Ecto neural progenitor cell (in vitro differentiated cells): ENCODE measurements around the gene SLC4A8.
"Not testable (repeated sequence)": the region's sequence is repeated elsewhere in the genome, so short reads cannot be mapped to it uniquely, and the experiment has no call there.

Experiments
- DNase-seq: peaks from one replicate; pipeline ENCODE4 v3.0.0-alpha.2; 2018; ENCODE audit warnings: low spot score

Gene SLC4A8

DNA sequence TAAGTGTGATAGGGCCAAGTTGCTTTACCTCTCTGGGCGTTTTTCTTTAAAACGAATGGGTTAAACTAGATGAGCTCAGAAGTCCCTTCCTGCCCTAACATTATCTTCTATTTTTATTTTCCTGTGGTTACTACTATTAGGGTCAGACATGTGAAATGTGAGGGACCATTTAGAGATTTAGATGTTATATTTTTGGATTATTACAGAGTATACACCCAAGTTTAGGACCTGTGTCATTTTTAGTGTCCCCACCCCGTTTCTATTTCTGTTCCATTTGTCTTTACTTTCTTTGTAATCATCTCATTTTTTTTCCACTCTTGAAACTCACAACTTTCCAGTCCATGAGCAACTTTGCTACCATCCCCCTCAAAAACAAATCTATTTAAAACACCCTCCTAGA, 56.3 kb downstream of the SLC4A8 start:
- DNase-seq, result no peak

DNA sequence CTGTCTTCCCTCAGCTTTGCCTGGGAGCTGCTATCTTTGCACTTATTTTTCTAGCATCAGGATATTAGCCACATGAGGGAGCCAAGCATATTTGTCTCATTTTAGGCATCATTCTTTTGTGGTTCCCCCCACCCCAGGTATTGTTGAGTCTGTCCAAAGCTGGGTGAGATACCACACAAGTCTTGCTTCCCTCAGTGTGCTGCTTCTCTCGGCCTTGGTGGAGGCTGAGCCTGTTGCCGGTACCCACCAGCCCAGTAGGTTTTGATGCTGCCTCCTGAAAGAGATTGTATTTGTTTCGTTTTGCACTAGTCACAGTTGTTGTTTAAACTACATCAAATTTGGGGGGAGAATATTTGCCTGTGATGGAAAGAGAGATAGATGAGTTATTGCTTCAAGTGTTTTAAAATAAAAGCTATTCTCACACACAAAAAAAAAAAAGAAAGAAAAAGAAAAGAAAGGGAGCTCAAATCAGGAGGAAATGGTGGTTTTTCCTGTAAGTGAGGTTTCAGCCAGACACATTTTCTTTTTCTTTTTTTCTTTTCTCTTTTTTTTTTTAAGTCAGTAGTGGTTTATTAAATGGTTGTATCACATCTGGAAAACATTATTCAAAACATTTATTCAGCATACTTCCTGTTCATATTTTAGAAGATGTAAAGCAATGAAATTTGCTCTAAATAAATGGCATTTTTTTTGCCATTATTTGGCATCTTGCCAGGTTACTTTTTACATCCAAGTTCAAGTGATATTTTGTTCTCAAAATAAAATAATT, 58.5 kb downstream of the SLC4A8 start:
- DNase-seq, result no peak

- DNase-seq, result no peak
Observed at GRCh38 chr12:51484119-51484518, 59.5 kb downstream of the SLC4A8 start.

- no peak for DNase-seq
Observed at GRCh38 chr12:51488281-51488680, 63.6 kb downstream of the SLC4A8 start.

DNA sequence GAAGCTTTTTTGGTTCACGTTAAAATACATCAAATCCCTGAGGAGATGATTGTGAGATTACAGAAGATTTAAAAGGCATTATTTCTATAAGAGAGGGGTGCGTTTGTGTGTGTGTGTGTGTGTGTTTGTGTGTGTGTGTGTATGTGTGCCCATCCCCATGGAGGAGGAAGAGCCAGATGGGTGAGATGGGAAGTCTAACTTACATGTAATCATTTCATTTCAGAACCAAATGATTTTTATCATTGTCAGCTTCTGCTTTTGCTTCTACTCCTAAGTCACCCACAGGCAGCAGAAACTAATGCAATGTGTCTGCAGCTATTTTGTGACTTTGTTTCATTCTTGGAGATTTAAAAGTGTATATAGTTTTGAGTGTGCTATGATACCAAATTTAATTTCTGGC, 68.7 kb downstream of the SLC4A8 start:
- no peak for DNase-seq

DNA sequence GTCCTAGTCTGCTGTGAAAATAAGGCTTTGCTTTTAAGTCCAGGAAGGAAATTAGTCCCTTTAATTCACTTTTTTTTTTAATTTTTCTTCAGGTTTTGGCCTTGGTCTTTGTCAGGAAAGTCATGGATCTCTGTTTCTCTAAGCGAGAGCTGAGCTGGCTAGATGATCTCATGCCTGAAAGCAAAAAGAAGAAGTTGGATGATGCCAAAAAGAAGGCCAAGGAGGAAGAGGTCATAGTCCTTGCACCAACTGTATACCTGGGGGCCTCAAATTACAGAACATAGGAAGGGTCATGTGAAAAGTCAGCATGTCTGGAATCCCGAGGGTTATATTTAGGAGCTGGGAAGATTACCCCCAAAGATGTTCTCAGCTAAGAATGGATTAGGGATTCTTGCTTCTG, 72.3 kb downstream of the SLC4A8 start:
- no peak for DNase-seq

GRCh38 chr12:51504851-51505250, 80.2 kb downstream of the SLC4A8 start:
- no peak for DNase-seq

DNA sequence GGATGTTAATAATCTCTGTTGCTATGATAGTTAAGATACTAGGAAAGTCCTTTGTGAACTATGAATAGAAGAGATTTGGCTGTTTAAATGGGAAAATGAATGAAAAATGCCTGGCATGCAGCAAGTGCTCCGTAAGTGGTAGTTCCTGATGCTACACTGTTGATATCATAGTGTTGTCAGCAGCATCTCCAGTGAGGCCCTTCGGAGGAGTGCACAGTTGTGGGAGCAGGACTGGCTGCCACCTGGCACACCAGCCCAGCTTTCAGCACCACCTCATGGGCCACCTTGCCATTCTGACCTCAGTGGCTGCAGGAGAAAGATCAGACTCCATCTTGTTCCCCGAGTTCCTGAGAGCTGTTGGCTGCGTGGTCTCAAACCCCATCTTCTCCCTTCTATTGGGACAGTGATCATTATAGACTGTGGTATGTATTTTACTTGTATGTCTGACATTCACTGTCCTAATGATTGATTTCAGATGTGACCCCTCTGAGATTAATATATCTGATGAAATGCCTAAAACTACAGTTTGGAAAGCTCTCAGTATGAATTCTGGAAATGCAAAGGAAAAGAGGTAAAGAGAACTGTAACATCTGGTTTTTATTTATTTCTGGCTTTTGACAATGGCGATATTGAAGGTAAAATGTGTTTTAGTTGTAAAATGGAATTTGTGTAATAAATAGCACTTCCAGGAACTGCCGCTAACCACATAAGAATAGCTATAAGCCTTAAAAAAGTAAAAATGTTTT, 80.9 kb downstream of the SLC4A8 start:
- DNase-seq, result no peak

DNA sequence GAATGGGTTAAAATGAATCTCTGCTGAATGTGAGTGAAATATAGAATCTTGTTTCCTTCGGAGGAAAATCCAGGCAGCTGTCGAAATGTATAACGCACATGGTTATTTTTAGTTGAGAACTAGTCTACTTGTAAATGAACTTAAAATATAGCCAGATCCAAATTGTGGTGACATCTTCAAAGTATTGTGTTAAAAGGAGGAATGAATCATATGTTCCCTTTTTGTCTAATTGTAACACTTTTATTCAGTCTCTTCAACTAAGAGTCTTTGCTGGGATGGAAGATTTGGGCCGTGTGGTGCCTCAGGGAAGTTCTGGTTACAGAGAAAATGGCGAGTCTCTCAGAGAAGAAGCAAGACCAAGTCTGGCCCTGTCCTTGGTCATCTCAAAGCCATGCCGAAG, 82.5 kb downstream of the SLC4A8 start:
- DNase-seq, result no peak

DNA sequence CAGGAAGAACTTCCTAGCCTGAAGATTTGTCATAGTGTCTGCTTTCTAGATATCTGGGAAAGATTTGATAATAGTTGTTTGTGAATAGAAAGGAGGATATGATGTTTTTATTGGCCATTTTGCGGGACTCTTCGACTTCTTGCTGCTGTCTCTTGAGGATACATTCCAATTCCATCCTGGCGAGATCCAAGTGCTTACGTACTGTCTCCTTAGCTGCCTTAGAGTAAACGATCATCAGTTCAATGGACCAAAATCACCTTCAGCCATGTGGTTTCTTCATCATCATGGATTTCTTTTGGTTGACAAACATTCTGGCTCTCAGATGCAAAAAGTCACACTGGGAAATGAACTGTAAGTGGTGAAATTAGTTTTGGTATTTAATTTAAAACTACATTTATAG, 83.7 kb downstream of the SLC4A8 start:
- DNase-seq, result no peak

GRCh38 chr12:51511546-51512260, 87.1 kb downstream of the SLC4A8 start:
- no peak for DNase-seq

- DNase-seq, result no peak
Observed at GRCh38 chr12:51512438-51512837, 87.8 kb downstream of the SLC4A8 start.

DNA sequence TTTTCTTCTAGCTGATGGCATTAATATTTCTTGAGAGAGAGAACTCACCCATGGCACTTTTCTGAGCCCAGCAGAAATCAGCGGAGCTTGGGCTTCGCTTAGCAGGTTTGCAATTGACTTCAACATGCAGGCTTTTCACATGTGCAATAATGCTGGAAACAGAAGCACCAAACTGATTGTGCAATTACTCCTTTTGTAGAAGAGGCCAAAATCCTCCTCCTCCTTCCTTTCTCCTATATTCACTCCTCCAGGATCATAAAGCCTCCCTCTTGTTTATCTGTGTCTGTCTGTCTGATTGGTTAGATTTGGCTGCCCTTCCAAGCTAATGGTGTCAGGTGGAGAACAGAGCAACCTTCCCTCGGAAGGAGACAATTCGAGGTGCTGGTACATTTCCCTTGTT, 90.4 kb downstream of the SLC4A8 start:
- not testable (repeated sequence) for DNase-seq

DNA sequence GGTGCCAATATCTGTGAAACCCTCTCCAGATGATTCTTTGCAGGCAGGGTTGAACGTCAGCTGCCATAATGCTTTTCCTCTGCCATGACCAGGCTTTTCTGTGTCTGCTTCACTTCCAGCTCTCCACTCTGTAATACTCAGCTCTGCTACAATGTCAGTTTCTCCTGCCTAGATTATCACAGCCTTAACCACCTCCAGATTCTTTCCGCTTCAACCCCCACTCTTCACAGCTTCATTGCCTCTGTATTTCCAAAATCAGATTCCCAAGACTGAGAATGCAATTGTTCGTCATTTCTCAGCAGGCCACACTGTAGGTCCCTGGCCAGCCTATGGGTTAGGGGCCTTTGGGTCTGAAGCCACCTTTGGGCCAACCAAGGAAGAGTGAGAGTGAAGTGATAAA, 92.7 kb downstream of the SLC4A8 start:
- DNase-seq, result no peak

DNA sequence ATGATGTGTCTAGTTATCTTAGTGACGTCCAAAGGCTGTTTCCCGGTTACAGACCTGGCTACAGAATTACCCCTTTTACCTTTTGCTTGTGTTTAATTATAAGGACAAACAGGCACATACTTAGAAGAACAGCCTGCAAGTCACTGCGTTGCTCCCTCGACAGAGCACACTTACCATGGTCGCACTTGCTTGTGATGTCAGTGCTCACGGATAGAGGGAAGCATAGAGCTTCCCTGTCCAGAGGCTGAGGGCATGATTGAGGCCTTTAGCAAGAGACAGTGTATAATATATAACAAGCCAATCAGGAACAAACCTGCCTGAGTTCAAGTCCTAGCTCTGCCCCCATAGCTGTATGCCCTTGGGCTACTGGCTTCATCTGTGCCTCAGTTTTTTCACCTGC, 93.2 kb downstream of the SLC4A8 start:
- no peak for DNase-seq

GRCh38 chr12:51519755-51520154, 95.1 kb downstream of the SLC4A8 start:
- DNase-seq, result no peak

- DNase-seq, result no peak
Observed at GRCh38 chr12:51520576-51521325, 96.1 kb downstream of the SLC4A8 start.

DNA sequence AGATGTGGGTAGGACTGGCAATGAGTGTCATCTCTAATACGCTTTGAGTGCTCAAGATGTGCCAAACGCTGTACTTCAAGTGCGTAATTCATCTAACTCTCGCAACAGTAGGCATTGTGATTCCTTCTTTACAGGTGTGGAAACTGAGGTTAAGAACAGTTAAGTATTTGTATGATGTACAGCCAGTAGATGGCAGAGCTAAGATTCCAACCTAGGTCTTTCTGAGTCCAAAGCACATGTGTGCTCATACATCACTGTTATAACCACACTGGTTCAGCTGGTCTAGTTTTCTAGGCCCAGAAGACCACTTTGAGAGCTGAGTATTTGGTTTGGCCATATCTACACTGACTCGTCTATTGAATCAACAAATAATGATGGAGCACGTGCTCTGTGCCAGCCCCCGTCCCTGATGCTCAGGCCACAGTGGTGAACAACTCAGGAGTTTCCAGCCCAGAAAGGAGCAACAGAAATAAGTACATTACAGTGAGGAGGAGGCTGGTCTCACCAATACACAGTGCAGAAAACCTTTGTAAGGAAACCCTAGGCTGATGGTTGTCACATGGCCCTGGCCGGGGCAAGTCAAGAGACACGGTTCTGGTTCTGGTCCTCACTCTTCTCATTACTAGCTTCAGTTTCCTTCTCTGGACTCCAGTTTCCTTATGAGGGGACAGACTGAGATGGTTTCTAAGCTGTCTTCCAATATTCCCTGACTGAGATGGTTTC, 97.1 kb downstream of the SLC4A8 start:
- no peak for DNase-seq

DNA sequence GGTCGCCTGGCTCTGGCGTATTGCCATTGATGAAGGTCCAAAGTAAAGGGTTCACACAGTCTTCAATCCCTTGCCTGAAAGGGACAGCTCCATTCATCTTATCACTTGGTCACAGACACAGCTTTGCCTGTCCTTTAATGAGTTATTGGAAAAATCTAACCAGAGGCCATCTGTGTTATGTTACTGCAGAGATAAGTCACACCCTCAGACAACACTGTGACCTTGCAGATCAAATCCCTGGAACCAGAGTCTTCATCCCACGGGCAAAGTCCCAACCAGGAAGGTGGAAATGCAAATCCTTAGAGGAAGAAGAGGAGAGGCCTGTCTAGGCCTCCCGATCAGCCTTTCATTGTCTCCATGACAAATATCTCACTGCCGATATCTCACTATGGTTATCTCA, 98.1 kb downstream of the SLC4A8 start:
- DNase-seq, result no peak

DNA sequence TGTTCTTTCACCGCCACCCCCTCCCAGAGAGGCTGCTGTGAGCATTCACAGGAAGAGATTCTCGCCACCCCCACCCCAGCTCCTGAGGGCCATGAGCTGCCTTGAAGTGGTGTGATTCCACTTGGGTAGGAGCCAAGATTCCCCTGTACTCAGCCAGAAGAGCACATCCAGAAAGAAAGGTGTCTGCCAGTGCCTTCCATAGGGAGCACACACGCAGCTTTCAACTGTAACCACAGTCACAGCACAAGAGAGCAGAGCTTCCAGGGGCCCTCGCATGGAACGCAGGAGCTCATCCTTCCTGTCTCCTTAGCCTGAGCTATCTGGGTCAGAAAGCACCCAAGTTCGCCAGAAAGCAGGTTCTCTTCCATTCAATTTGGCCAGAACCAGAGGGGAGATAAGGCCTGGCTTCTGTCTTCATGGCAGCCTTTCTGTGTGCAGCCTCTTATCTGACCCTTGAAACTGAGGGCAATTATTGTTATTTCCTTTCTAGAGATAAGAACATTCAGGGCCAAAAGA, 99.8 kb downstream of the SLC4A8 start:
- no peak for DNase-seq

- DNase-seq, result no peak
Observed at GRCh38 chr12:51525518-51525917, 100.9 kb downstream of the SLC4A8 start.
